ENCODE data around the gene RRM1.

DNA sequence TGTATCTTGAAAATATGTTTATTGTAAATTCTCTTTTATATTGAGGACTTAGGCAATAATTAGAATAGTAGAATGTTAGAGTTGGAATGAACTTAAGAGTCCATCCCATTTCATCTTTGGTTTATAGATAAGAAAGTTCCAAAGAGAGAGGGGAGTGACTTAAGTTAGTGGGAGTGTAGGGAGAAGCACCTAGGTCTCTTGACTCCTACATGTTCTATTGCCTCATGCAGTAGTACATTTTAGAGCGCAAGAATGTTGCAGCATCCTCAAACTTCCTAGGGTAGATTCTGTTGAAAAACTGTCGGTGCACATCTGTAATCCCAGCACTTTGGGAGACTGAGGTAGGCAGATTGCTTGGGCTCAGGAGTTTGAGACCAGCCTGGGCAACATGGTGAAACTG, 8.7 kb downstream of the RRM1 start:
- TF ChIP-seq POLR2A (IDR thresholded peaks at IDR 0.05; ENCODE audit: extremely low read depth, insufficient read length), result no peak
- TF ChIP-seq, protein P1, sequence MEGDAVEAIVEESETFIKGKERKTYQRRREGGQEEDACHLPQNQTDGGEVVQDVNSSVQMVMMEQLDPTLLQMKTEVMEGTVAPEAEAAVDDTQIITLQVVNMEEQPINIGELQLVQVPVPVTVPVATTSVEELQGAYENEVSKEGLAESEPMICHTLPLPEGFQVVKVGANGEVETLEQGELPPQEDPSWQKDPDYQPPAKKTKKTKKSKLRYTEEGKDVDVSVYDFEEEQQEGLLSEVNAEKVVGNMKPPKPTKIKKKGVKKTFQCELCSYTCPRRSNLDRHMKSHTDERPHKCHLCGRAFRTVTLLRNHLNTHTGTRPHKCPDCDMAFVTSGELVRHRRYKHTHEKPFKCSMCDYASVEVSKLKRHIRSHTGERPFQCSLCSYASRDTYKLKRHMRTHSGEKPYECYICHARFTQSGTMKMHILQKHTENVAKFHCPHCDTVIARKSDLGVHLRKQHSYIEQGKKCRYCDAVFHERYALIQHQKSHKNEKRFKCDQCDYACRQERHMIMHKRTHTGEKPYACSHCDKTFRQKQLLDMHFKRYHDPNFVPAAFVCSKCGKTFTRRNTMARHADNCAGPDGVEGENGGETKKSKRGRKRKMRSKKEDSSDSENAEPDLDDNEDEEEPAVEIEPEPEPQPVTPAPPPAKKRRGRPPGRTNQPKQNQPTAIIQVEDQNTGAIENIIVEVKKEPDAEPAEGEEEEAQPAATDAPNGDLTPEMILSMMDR (IDR thresholded peaks at IDR 0.05; ENCODE audit: low read depth, low read length), result no peak
- no peak for TF ChIP-seq MYC (IDR thresholded peaks at IDR 0.05; ENCODE audit: low read depth, low read length)

Data from NB4 (cell line).